Keratinocyte (primary cell): ENCODE data around the gene HDAC9. TPM values are rescaled to one million over a fixed set of nuclear protein-coding genes. Genes with fewer than 3 reads are reported as not detected.

Source experiments
- DNase-seq: peaks from one replicate; pipeline ENCODE4 v3.0.0-alpha.2; 2011; ENCODE audit warnings: low read depth, missing footprints, low spot score
- FAIRE-seq: peaks from 2 replicates; lab custom pipeline; 2011; peaks lifted over from hg19 to GRCh38; lab: Jason Lieb, UNC
- H2AFZ ChIP-seq: 2 replicates; pipeline ENCODE4 v1.6.0; 2012; ENCODE audit warnings: low read length, control low read depth, inconsistent platforms; ENCODE audit not compliant: control insufficient read depth
- H3K27ac ChIP-seq: 2 replicates; pipeline ENCODE4 v1.5.1; 2011; ENCODE audit warnings: low read length; ENCODE audit not compliant: control insufficient read depth, insufficient read depth
- H3K27me3 ChIP-seq: 3 replicates; pipeline ENCODE4 v1.6.0; 2011; ENCODE audit warnings: low read length; ENCODE audit not compliant: control insufficient read depth, insufficient read depth; ENCODE audit errors: extremely low read depth
- H3K36me3 ChIP-seq, 2 experiments: 2 replicates in 1 of 2; 3 replicates in 1 of 2; pipeline ENCODE4 v1.5.1; 2011; ENCODE audit warnings: low read length in 2 of 2, mild to moderate bottlenecking in 1 of 2; ENCODE audit not compliant: control insufficient read depth in 2 of 2, insufficient read depth in 2 of 2; ENCODE audit errors: extremely low read depth in 1 of 2
- H3K4me1 ChIP-seq: 3 replicates; pipeline ENCODE4 v1.5.1; 2011; ENCODE audit warnings: low read length; ENCODE audit not compliant: control insufficient read depth, insufficient read depth; ENCODE audit errors: extremely low read depth
- H3K4me2 ChIP-seq: 3 replicates; pipeline ENCODE4 v1.6.0; 2011; ENCODE audit warnings: low read depth, low read length; ENCODE audit not compliant: control insufficient read depth, insufficient read depth; ENCODE audit errors: extremely low read depth
- H3K4me3 ChIP-seq, 3 experiments: fragments of 200-600 bp in 1 of 3; sonication (generic) in 1 of 3; 2 replicates in 2 of 3; 3 replicates in 1 of 3; pipeline ENCODE4 v1.5.1; 2011 to 2016; ENCODE audit warnings: low read length in 3 of 3, mild to moderate bottlenecking in 3 of 3, control low read depth in 2 of 3, inconsistent platforms in 1 of 3, low read depth in 1 of 3, mixed read lengths in 1 of 3, mixed run types in 1 of 3, moderate library complexity in 1 of 3; ENCODE audit not compliant: control insufficient read depth in 2 of 3, insufficient read depth in 2 of 3; ENCODE audit errors: extremely low read depth in 1 of 3
- H3K79me2 ChIP-seq: 2 replicates; pipeline ENCODE4 v1.6.0; 2012; ENCODE audit warnings: low read length; ENCODE audit not compliant: control insufficient read depth, insufficient read depth
- H3K9ac ChIP-seq: 3 replicates; pipeline ENCODE4 v1.6.0; 2011; ENCODE audit warnings: low read length; ENCODE audit not compliant: control insufficient read depth, insufficient read depth; ENCODE audit errors: extremely low read depth
- H3K9me1 ChIP-seq: 3 replicates; pipeline ENCODE4 v1.6.0; 2011; ENCODE audit warnings: low read length; ENCODE audit not compliant: control insufficient read depth, insufficient read depth; ENCODE audit errors: extremely low read depth
- H3K9me3 ChIP-seq: 2 replicates; pipeline ENCODE4 v1.5.1; 2012; ENCODE audit warnings: low read depth, low read length; ENCODE audit not compliant: control insufficient read depth
- H4K20me1 ChIP-seq: 3 replicates; pipeline ENCODE4 v1.6.0; 2011; ENCODE audit warnings: low read length; ENCODE audit not compliant: control insufficient read depth, insufficient read depth; ENCODE audit errors: extremely low read depth
- EZH2 ChIP-seq: IDR thresholded peaks from one replicate; pipeline ENCODE4 v1.6.1; 2012; ENCODE audit warnings: inconsistent platforms, mild to moderate bottlenecking, low read length, moderate library complexity
- dilution Hi-C: fragments of 300-500 bp; cut with MboI; formaldehyde crosslinking; loops from one replicate; pipeline ENCODE4 v1.7.0; 2020; ENCODE audit warnings: low sequenced_read_pairs; ENCODE audit not compliant: extremely low pct_ligation_motif_present
- polyA plus RNA-seq, 5 experiments: library from polyadenylated mRNA; depleted of rRNA in 3 of 5; stranded (reverse) in 3 of 5; stranded (forward) in 1 of 5; unstranded in 1 of 5; fragments of >200 nt; gene quantifications; 1 replicate in 1 of 5; 2 replicates in 3 of 5; 3 replicates in 1 of 5; pipeline versions ENCODE4 v1.2.1 to v1.2.3, GENCODE V29; 2011 to 2012; ENCODE audit warnings: missing spikeins in 2 of 5, low read depth in 1 of 5, low replicate concordance in 1 of 5
- TF ChIP-seq, protein P1 (sequence below), 3 experiments: IDR thresholded peaks in 1 of 3; conservative IDR thresholded peaks in 1 of 3; optimal IDR thresholded peaks in 1 of 3; 2 replicates in 2 of 3; 3 replicates in 1 of 3; pipeline versions ENCODE3 to v1.5.1; 2011; ENCODE audit warnings: low read length in 3 of 3, mild to moderate bottlenecking in 3 of 3, moderate library complexity in 2 of 3, control low read depth in 1 of 3, inconsistent platforms in 1 of 3; ENCODE audit not compliant: insufficient read depth in 2 of 3; ENCODE audit errors: extremely low read depth in 1 of 3

The HDAC9 gene
- polyA plus RNA-seq, 1 donor (not counting 4 experiments of a cell fraction or from before 2014, with no cell fraction given), result 24.6 TPM

GRCh38 chr7:18580950-18581349, 85.4 kb downstream of the HDAC9 start:
- TF ChIP-seq, protein P1, sequence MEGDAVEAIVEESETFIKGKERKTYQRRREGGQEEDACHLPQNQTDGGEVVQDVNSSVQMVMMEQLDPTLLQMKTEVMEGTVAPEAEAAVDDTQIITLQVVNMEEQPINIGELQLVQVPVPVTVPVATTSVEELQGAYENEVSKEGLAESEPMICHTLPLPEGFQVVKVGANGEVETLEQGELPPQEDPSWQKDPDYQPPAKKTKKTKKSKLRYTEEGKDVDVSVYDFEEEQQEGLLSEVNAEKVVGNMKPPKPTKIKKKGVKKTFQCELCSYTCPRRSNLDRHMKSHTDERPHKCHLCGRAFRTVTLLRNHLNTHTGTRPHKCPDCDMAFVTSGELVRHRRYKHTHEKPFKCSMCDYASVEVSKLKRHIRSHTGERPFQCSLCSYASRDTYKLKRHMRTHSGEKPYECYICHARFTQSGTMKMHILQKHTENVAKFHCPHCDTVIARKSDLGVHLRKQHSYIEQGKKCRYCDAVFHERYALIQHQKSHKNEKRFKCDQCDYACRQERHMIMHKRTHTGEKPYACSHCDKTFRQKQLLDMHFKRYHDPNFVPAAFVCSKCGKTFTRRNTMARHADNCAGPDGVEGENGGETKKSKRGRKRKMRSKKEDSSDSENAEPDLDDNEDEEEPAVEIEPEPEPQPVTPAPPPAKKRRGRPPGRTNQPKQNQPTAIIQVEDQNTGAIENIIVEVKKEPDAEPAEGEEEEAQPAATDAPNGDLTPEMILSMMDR (optimal IDR thresholded peaks at IDR 0.05 in 1 of 3, IDR thresholded peaks at IDR 0.05 in 1 of 3, conservative IDR thresholded peaks at IDR 0.05 in 1 of 3; ENCODE audit: extremely low read depth in 1 of 3, insufficient read depth in 2 of 3, low read length in 3 of 3), result no peak
- TF ChIP-seq EZH2, result no peak
- Histone ChIP-seq H3K4me3 (no peak overlapping the region), H3K27me3 (no peaks in the 10 kb centered on the region), H3K36me3 (peaks cover 0 to 1% of the 10 kb centered on the region in 2 experiments), H3K27ac (no peak overlapping the region), H2AFZ (no peak overlapping the region), H4K20me1 (no peaks in the 10 kb centered on the region), H3K9me3 (no peaks in the 10 kb centered on the region), H3K9ac (no peak overlapping the region), H3K4me2 (no peak overlapping the region), H3K4me1 (no peaks in the 10 kb centered on the region), H3K9me1 (no peaks in the 10 kb centered on the region), H3K79me2 (no peaks in the 10 kb centered on the region)
- DNase-seq (no peak), FAIRE-seq (no peak)
- dilution Hi-C loops, result no loop called here

DNA sequence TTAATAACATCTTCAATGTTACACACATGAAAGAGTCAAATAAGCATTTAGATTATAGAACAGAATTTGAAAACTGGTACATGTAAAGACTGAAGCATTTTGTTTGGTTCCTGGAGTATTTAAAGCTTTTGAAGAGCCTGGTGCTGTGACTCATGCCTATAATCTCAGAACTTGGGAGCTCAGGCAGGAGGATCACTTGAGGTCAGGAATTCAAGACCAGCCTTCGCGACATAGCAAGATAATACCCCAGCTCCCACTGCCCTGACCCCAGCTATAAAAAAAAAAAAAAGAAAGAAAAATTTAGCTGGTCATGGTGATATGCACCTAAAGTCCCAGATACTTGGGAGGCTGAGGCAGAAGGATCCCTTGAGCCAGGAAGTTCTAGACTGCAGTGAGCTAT, 87.8 kb downstream of the HDAC9 start:
- no peaks in the 10 kb centered on the region for H4K20me1 ChIP-seq
- no peak overlapping the region for H3K4me2 ChIP-seq
- H3K4me1 ChIP-seq, result no peaks in the 10 kb centered on the region
- TF ChIP-seq EZH2, result no peak
- TF ChIP-seq, protein P1 (optimal IDR thresholded peaks at IDR 0.05 in 1 of 3, IDR thresholded peaks at IDR 0.05 in 1 of 3, conservative IDR thresholded peaks at IDR 0.05 in 1 of 3; ENCODE audit: extremely low read depth in 1 of 3, insufficient read depth in 2 of 3, low read length in 3 of 3), result no peak
- H3K9ac ChIP-seq, result no peak overlapping the region
- H3K9me3 ChIP-seq, result no peaks in the 10 kb centered on the region
- no peak overlapping the region for H3K27ac ChIP-seq
- H3K4me3 ChIP-seq, result no peak overlapping the region
- no peaks in the 10 kb centered on the region for H3K79me2 ChIP-seq
- no peak overlapping the region for H2AFZ ChIP-seq
- peaks cover 0 to 1% of the 10 kb centered on the region in 2 experiments for H3K36me3 ChIP-seq
- dilution Hi-C loops, result no loop called here
- FAIRE-seq (peak; percentile 20), DNase-seq (no peak)
- no peaks in the 10 kb centered on the region for H3K27me3 ChIP-seq
- no peaks in the 10 kb centered on the region for H3K9me1 ChIP-seq
